ENCODE measurements around the gene STKLD1.

DNA sequence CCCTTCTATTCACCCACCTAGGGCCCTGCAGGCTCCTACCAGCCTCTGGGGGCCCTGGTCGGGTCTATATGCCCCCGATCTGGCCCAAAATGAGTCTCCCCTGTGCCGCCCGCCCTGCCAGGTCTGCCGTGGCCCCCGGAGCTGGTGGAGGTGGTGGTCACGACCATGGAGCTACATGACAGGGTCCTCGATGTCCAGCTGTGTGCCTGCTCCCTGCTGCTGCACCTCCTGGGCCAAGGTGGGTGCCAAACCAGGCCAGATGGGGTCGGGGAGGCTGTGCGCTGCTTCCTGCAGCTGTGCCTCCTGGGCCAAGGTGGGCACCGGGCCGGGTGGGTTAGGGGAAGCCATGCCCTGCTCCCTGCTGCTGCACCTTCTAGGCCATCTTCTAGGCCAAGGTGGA lies 24.1 kb downstream of the STKLD1 start:
- TF ChIP-seq, protein P1, sequence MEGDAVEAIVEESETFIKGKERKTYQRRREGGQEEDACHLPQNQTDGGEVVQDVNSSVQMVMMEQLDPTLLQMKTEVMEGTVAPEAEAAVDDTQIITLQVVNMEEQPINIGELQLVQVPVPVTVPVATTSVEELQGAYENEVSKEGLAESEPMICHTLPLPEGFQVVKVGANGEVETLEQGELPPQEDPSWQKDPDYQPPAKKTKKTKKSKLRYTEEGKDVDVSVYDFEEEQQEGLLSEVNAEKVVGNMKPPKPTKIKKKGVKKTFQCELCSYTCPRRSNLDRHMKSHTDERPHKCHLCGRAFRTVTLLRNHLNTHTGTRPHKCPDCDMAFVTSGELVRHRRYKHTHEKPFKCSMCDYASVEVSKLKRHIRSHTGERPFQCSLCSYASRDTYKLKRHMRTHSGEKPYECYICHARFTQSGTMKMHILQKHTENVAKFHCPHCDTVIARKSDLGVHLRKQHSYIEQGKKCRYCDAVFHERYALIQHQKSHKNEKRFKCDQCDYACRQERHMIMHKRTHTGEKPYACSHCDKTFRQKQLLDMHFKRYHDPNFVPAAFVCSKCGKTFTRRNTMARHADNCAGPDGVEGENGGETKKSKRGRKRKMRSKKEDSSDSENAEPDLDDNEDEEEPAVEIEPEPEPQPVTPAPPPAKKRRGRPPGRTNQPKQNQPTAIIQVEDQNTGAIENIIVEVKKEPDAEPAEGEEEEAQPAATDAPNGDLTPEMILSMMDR (IDR thresholded peaks at IDR 0.05), result no peak
- no peak for TF ChIP-seq POLR2A (IDR thresholded peaks at IDR 0.05)
